ENCODE results near the gene HLCS. TPM values are rescaled to one million over a fixed set of nuclear protein-coding genes. Genes with fewer than 3 reads are reported as not detected.
A peak's percentile ranks its signal among the peaks of the same experiment; 100 is the strongest.

HLCS gene
- total RNA-seq, 1 donor from 2014 or later: 15.9 TPM

- TF ChIP-seq CTCF (IDR thresholded peaks at IDR 0.05; ENCODE audit: partially characterized antibody, unreplicated experiment): no peak
- H3K36me3 Mint-ChIP-seq (ENCODE audit: unreplicated experiment): no peaks in the 10 kb centered on the region
- DNase-seq: no peak
- H3K27ac Mint-ChIP-seq (ENCODE audit: unreplicated experiment): no peak overlapping the region
- H3K9me3 Mint-ChIP-seq (ENCODE audit: unreplicated experiment): peaks cover 11% of the 10 kb centered on the region
- peak overlapping the region; percentile 69 for H3K4me3 Mint-ChIP-seq (ENCODE audit: unreplicated experiment)
- H3K4me1 Mint-ChIP-seq (ENCODE audit: low read depth, unreplicated experiment): peaks cover 19% of the 10 kb centered on the region
- H3K27me3 Mint-ChIP-seq (ENCODE audit: unreplicated experiment): peaks cover 29% of the 10 kb centered on the region
Measured at GRCh38 chr21:36709030-36709867, 257.2 kb downstream of the HLCS start.

GRCh38 chr21:36708286-36709029 is 258.0 kb downstream of the HLCS start:
- Mint-ChIP-seq H3K4me1 (ENCODE audit: low read depth, unreplicated experiment) (peaks cover 19% of the 10 kb centered on the region), H3K4me3 (ENCODE audit: unreplicated experiment) (peak overlapping the region; percentile 83), H3K9me3 (ENCODE audit: unreplicated experiment) (peaks cover 11% of the 10 kb centered on the region), H3K27me3 (ENCODE audit: unreplicated experiment) (peaks cover 33% of the 10 kb centered on the region), H3K27ac (ENCODE audit: unreplicated experiment) (peak overlapping the region; percentile 33), H3K36me3 (ENCODE audit: unreplicated experiment) (no peaks in the 10 kb centered on the region)
- TF ChIP-seq CTCF (IDR thresholded peaks at IDR 0.05; ENCODE audit: partially characterized antibody, unreplicated experiment): no peak
- no peak for DNase-seq

- Mint-ChIP-seq H3K27ac (ENCODE audit: unreplicated experiment) (no peak overlapping the region), H3K9me3 (ENCODE audit: unreplicated experiment) (peaks cover 11% of the 10 kb centered on the region), H3K4me3 (ENCODE audit: unreplicated experiment) (peak overlapping the region; percentile 83), H3K27me3 (ENCODE audit: unreplicated experiment) (peaks cover 35% of the 10 kb centered on the region), H3K36me3 (ENCODE audit: unreplicated experiment) (no peaks in the 10 kb centered on the region), H3K4me1 (ENCODE audit: low read depth, unreplicated experiment) (peaks cover 19% of the 10 kb centered on the region)
- peak; percentile 32 for DNase-seq
- no peak for TF ChIP-seq CTCF (IDR thresholded peaks at IDR 0.05; ENCODE audit: partially characterized antibody, unreplicated experiment)
Measured at GRCh38 chr21:36707763-36708285, 258.6 kb downstream of the HLCS start.

- peaks cover 24% of the 10 kb centered on the region for H3K4me1 Mint-ChIP-seq (ENCODE audit: low read depth, unreplicated experiment)
Measured at GRCh38 chr21:36706951-36707762, 259.3 kb downstream of the HLCS start.

More at GRCh38 chr21:36706951-36707762, 259.3 kb downstream of the HLCS start:
- Mint-ChIP-seq H3K27me3 (ENCODE audit: unreplicated experiment) (peaks cover 42% of the 10 kb centered on the region), H3K27ac (ENCODE audit: unreplicated experiment) (no peak overlapping the region), H3K36me3 (ENCODE audit: unreplicated experiment) (no peaks in the 10 kb centered on the region), H3K4me3 (ENCODE audit: unreplicated experiment) (peak overlapping the region; percentile 72), H3K9me3 (ENCODE audit: unreplicated experiment) (peaks cover 11% of the 10 kb centered on the region)
- DNase-seq: peak; percentile 62
- TF ChIP-seq CTCF (IDR thresholded peaks at IDR 0.05; ENCODE audit: partially characterized antibody, unreplicated experiment): no peak
